GM18867 (cell line): ENCODE results near the gene MPIG6B.

Experiments
- ATAC-seq: cut with Tn5 transposase; IDR thresholded peaks from one replicate; pipeline ENCODE4 v1.9.1; 2021; ENCODE audit warnings: mild to moderate bottlenecking, moderate library complexity; ENCODE audit not compliant: unreplicated experiment

Gene MPIG6B

GRCh38 chr6:31765559-31765909 lies 42.4 kb downstream of the MPIG6B start:
- no peak for ATAC-seq

GRCh38 chr6:31765910-31766794 lies 43.0 kb downstream of the MPIG6B start:
- ATAC-seq: no peak

DNA sequence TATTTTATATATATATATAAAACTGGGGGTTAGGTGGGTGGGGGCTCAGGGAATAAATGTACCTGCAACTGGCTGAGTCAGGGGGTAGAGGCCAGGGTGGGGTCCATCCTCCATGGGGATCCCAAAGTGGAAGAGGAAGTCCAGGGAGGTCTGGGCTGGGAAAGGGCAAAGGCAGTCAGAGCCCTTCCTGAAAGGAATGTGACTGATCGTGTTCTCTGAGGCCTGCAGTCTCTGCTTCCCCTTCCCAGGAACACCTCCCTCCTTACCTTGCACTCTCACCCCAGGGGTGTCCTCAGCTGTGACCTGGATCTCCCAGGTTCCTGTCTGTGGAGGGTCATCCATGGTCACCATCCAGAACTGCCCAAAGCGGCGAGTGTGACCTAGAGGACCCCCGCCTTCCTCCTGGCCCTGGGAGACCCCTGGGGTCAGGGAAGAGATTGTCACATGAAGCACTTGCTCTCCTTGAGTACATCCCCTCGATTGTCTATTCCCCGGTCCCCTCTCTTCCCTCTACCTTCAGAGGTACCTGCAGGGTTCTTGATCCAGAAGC lies 44.0 kb downstream of the MPIG6B start:
- no peak for ATAC-seq

DNA sequence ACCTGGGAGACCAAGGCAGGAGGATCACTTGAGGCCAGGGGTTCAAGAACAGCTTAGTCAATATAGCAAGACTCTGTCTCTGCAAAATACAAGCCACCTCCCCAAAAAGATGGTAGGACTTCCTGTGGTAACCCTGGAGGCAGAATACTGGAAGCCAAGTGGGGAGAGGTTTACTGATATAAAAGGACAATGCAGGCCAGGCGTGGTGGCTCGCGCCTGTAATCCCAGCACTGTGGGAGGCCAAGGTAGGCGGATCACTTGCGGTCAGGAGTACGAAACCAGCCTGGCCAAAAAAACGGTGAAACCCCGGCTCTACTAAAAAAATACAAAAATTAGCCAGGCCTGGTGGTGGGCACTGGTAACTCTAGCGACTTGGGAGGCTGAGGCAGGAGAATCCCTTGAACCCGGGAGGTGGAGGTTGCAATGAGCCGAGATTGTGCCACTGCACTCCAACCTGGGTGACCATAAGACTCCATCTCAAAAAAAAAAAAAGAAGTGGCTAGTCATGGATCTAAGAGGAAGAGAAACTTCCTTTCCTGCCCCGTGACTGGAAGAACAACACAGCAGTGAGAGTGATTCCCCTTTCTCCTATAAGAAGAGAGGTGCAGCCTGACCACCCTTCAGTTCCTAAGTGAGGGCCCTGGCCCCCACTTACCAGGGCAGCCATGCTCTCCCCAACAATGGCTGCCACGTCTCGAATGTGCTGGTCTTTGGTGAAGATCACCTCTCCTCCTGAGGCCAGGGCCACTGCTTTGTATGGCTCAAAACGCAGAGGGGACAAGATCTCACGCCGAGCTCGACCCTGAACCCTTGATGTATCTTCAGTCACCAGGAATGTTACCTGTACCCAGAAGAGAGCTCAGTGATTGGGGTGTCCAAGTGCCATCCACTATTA lies 45.4 kb downstream of the MPIG6B start:
- ATAC-seq: no peak

DNA sequence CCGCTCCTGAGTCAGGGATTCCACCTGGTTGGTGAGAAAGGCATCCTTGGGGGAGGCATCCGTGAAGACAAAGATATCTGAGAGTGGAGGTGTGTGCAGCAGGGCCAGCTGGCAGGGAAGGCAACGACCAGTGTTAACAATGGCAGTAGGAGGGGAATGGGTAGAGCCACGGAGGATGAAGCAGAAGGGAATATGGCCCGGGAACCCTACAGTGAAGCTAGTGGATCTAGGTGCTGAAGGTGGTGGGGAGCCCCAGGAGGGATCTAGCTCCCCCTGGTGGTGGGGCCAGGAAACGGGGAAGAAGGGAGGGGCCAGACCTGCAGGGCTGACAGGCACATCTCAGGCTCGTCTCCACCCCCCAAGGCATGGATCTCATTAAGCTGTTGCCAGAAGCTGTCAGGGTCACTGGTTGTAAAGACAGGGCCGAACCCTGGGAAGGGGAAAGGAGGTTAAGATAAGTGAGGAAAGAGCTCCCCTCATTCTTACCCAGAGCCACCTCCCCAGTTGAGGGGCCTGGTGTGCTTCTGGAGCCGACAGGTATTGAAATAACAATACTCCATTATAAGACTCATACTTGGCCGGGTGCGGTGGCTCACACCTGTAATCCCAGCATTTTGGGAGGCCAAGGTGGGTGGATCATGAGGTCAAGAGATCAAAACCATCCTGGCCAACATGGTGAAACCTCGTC lies 46.7 kb downstream of the MPIG6B start:
- no peak for ATAC-seq

DNA sequence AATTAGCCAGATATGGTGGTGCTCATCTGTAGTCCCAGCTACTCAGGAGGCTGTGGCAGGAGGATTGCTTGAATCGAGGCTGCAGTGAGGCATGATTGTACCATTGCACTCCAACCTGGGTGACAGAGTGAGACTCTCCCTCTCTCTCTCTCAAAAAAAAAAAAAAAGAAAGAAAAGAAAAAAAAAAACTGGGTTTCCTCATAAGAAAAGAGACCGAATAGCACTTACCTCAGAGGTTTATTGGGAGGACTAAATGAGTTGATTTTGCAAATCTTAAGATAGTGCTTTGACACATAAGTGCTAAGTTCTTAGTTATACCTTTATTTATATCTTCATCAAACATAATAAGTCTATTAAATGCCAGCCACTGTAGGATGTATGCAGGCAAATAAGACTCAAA lies 47.7 kb downstream of the MPIG6B start:
- no peak for ATAC-seq

DNA sequence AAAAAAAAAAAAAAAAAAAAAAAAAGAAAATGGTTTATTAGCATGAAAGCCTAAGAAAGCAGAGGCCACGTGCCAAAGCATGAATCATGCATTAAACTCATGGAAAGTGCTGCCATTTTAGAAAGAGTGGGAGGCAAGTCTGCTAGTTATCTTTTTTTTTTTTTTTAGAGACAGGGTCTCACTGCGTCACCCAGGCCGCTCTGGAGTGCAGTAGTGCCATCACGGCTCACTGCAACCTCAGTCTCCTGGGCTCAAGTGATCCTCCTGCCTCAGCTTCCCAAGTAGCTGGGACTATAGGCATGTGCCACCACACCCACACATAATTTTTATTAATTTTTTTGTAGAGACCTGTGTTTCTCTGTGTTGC lies 48.8 kb downstream of the MPIG6B start:
- no peak for ATAC-seq

DNA sequence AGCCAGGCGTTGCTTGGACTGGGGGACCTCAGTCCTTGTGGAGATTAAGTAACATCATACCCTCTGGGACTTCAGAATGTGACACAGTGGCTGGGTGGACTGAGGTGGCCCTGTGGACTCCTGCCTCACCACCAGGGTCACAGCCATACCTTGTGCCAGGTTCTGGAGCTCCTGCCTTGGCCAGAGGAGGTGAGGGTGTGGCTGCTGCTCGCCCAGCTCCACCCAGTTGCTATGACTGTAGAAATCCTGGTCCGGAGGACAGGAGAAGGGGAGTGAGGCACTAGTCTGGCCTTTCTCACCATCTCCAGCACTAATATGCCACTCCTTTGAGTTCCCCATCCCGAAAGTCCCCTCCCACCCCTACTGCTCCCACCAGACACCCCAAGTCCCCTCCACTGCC lies 52.0 kb downstream of the MPIG6B start:
- ATAC-seq: no peak

DNA sequence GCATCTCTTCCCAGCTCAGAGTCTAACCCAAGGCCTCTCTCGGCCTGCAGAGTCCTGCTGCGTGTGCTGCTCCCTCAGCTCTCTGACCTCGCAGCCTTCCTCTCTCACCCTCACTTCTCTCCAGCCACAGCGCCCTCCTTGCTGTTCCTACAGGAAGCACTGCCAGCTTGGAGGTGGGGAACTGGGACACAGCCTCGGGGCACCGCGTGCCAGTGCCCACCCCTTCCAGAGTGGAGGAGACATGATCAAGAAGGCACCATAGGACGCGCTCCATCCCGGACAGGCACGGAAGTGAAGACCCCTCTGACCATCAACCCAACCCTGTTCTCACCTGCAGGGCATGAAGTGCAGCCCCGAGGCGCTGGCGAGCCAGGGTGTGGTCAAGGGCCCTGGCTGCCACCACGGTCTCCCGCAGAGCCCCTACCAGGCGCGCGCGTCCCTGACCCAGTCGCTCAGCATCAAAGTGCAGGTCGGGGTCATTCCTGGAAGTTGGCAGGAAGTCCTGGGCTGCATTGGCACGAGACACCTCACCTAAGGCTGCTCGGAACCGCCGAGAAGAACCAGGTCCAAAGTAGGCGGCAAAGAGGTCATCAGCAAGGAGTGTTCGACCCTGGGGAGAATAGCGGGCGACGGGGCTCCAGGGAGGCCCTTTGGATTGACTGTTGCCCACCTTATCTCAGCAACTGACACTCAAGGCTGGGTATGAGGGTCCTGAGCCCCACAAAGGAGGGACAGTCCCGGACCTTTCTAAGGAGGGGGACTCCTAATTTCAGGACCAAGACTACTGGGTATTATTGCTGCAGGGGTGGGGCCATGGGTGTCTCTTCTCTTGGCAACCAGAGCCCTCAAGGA lies 52.7 kb downstream of the MPIG6B start:
- no peak for ATAC-seq
